Naive B cell (primary cell): ENCODE measurements around the gene PLPP1. TPM values are rescaled to one million over a fixed set of nuclear protein-coding genes. Genes with fewer than 3 reads are reported as not detected.
A peak's percentile ranks its signal among the peaks of the same experiment; 100 is the strongest.

Experiments used
- ATAC-seq, 2 donors: fragments of 150-1000 bp; cut with Tn5 transposase; 2 replicates each; pipeline ENCODE4 v1.10.0; 2021; ENCODE audit warnings: low read depth in 2 of 2, mild to moderate bottlenecking in 2 of 2, moderate library complexity in 2 of 2
- DNase-seq: peaks from one replicate; pipeline ENCODE4 v3.0.0; 2022
- H3K27ac Mint-ChIP-seq, 6 donors: one replicate each; pipeline ENCODE4 v1.8.0; 2020 to 2022; ENCODE audit warnings: mild to moderate bottlenecking in 6 of 6, mixed read lengths in 6 of 6, moderate library complexity in 5 of 6, inconsistent platforms in 2 of 6
- H3K27me3 Mint-ChIP-seq, 3 donors: one replicate each; pipeline ENCODE4 v1.8.0; 2021 to 2022; ENCODE audit warnings: mixed read lengths in 3 of 3, mild to moderate bottlenecking in 1 of 3
- H3K36me3 Mint-ChIP-seq, 2 donors: one replicate each; pipeline ENCODE4 v1.8.0; 2020 to 2022; ENCODE audit warnings: mixed read lengths in 2 of 2, inconsistent platforms in 1 of 2, mild to moderate bottlenecking in 1 of 2
- H3K4me1 Mint-ChIP-seq, 3 donors: one replicate each; pipeline ENCODE4 v1.8.0; 2020 to 2022; ENCODE audit warnings: mixed read lengths in 3 of 3, inconsistent platforms in 1 of 3, mild to moderate bottlenecking in 1 of 3, moderate library complexity in 1 of 3
- H3K4me3 Mint-ChIP-seq, 8 donors: one replicate each; pipeline ENCODE4 v1.8.0; 2020 to 2022; ENCODE audit warnings: mild to moderate bottlenecking in 8 of 8, mixed read lengths in 8 of 8, moderate library complexity in 8 of 8, inconsistent platforms in 2 of 8
- H3K9me3 Mint-ChIP-seq, 7 donors: one replicate each; pipeline ENCODE4 v1.8.0; 2020 to 2022; ENCODE audit warnings: mixed read lengths in 7 of 7, mild to moderate bottlenecking in 5 of 7, inconsistent platforms in 2 of 7, moderate library complexity in 1 of 7
- polyA plus RNA-seq, 6 donors: library from polyadenylated mRNA; unstranded; fragments of 300-500 nt; fragmentation: Illumina TruSeq; gene quantifications; one replicate each; pipeline ENCODE4 v1.2.3, GENCODE V29; 2021; ENCODE audit warnings: low read depth in 6 of 6

The PLPP1 gene
- polyA plus RNA-seq, 6 donors from 2014 or later = 4.6 to 10.4 (median 7.2) TPM

DNA sequence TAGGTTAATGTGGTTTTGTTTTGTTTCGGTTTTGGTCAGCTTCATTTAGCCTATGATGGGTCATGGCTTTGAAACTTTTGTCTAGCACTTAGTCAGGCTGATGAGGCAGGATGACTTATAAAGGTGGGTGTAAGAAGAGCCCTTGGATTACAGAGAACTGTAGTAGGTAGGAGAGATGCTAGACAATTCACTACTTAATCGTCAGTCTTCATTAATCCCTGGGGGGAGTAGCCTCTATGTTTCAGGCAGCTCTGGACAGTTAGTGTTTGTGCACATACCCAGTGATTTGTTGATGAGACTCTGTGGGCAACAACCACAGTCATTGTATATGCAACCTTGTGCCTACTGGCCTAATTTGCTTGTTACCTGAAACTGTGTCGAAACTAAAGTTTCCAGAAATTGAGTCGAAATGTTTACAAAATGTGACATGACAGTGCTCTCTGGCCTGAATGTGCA, 113.7 kb downstream of the PLPP1 start:
- no peak overlapping the region for H3K4me3 Mint-ChIP-seq
- no peaks in the 10 kb centered on the region for H3K4me1 Mint-ChIP-seq
- no peaks in the 10 kb centered on the region for H3K9me3 Mint-ChIP-seq
- no peak for DNase-seq
- no peak for ATAC-seq
- peak overlapping the region in 2 of 6 donors; percentile 9 to 36 for H3K27ac Mint-ChIP-seq
- H3K36me3 Mint-ChIP-seq = peaks cover 27 to 38% of the 10 kb centered on the region in 2 donors
- no peaks in the 10 kb centered on the region for H3K27me3 Mint-ChIP-seq

DNA sequence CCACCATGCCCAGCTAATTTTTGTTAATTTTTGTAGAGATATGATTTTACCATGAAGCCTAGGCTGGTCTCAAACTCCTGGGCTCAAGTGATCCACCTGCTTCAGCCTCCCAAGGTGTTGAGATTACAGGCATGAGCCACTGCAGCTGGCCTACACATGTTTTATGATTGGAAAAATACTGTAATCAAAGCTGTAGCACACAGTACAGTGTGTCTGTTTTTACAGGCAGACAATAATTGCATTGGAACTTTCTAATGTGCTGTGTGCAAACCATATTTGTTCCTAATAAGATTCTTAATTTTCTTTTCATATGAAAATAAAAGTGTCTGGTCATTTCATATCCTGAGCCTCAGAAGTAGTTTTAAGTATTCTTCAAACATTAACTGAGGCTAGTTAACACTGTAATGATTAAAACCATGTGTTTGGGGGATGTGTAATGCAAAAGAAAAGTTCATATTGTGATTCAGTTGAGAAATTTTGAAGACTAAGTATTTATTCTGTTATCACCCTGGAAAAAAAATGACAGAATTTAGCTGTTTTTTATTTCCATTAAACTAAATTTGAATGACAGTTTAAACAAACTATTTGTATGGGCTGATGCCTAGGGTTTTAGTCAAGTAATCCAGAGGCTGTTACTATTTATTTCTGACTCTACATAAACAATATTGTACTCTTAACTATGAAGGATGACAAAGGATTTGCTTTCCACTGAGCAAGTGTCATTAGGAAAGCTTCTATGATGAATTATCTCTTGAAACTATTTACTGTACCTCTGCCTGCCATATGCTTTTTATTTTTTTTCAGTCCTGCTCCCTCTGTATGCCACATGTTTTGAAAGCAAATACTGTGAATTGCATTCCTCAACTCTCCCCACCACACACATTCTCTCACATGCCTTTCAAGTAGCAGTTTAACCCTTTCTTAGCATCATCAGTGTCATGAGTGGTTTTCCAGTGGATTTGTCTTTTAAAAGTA, 115.5 kb downstream of the PLPP1 start:
- no peak for ATAC-seq
- Mint-ChIP-seq H3K27ac (no peak overlapping the region), H3K36me3 (peaks cover 31 to 53% of the 10 kb centered on the region in 2 donors), H3K27me3 (no peaks in the 10 kb centered on the region), H3K4me3 (no peak overlapping the region), H3K9me3 (no peaks in the 10 kb centered on the region), H3K4me1 (no peaks in the 10 kb centered on the region)
- DNase-seq = no peak

DNA sequence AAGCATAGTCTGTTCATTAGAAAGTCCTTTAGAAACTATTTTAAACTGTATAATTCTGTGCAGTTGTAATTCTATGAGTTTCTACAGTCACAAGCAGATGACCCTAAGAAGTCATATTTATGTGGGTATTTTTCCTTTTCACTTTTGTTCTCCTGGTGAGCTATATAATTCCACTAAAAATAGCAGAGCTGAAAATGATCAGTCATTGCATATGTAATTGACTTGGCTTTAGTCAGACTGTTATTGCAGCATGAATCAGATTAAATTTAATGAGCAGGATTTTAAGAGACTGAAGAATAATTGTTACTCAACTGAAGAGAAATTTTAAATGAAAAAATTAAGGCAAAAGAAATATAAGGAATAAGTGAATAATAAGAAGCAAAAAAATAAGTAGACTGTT, 118.5 kb downstream of the PLPP1 start:
- Mint-ChIP-seq H3K4me3 (no peak overlapping the region), H3K4me1 (no peaks in the 10 kb centered on the region), H3K9me3 (no peaks in the 10 kb centered on the region), H3K27me3 (no peaks in the 10 kb centered on the region), H3K27ac (peak overlapping the region in 1 of 6 donors; percentile 59), H3K36me3 (peaks cover 30 to 42% of the 10 kb centered on the region in 2 donors)
- DNase-seq (no peak), ATAC-seq (no peak)

DNA sequence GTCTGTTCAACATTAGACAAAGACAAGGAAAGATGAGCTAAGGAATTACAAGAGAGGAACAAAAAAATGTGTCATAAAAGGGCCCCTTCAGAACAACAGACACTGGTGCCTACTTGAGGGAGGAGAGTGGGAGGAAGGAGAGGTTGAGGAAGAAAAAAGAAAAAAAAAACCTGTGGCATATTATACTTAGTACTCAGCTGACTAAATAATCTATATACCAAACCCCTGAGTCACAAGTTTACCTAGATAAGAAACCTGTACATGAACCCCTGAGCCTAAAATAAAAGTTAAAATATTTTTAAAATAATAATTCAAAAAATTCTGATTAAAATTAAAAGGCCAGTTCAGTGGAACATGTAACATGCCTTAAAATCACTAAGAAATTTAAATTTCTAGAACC, 119.7 kb downstream of the PLPP1 start:
- Mint-ChIP-seq H3K27ac (peak overlapping the region in 1 of 6 donors; percentile 88), H3K27me3 (no peaks in the 10 kb centered on the region), H3K4me1 (no peaks in the 10 kb centered on the region), H3K36me3 (peaks cover 25 to 34% of the 10 kb centered on the region in 2 donors), H3K9me3 (no peaks in the 10 kb centered on the region), H3K4me3 (no peak overlapping the region)
- ATAC-seq (no peak), DNase-seq (no peak)

DNA sequence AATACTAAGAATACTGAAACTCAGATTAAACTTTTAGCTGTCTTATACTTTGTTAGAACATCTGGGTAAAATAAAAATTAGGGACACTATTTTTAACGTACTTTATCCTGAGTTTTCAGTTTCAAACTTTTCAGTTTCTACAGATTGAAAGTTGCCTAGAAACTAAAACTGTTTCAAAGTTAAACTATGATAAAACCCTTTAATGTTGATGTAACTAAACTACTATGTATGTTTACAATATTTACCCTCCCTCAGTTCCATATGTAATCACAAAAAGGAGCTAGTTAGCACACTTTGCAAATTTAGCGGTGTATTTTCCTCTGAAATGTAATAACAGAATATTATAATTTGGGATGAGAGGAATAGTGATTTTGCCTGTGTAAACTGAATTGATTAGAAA, 121.1 kb downstream of the PLPP1 start:
- ATAC-seq = no peak
- Mint-ChIP-seq H3K4me3 (no peak overlapping the region), H3K27ac (no peak overlapping the region), H3K9me3 (no peaks in the 10 kb centered on the region), H3K4me1 (no peaks in the 10 kb centered on the region), H3K27me3 (no peaks in the 10 kb centered on the region), H3K36me3 (peaks cover 25 to 27% of the 10 kb centered on the region in 2 donors)
- DNase-seq = no peak

- H3K4me1 Mint-ChIP-seq = no peaks in the 10 kb centered on the region
- H3K27ac Mint-ChIP-seq = no peak overlapping the region
- no peaks in the 10 kb centered on the region for H3K9me3 Mint-ChIP-seq
- H3K27me3 Mint-ChIP-seq = no peaks in the 10 kb centered on the region
- peaks cover 33 to 36% of the 10 kb centered on the region in 2 donors for H3K36me3 Mint-ChIP-seq
- ATAC-seq = no peak
- H3K4me3 Mint-ChIP-seq = no peak overlapping the region
- no peak for DNase-seq
Measured at GRCh38 chr5:55411876-55412275, 122.9 kb downstream of the PLPP1 start.

DNA sequence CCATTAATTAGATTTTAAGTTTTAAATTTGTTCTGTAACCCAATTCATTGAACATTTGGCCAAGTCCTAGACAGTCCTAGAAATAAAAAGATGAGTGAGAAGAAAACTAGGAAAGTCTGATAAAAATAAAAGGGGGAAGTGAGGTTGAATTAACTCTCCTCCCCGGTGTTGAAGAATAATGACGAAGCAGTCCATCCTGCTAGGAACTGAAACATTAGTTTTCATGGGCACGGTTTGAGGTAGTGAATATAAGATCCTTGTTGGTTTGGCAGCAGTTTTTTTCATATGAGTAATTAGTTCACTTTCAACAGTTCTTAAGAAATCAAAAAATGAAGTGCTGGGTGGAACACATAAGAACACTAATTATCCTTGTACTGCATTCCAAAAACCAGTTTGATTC, 123.9 kb downstream of the PLPP1 start:
- H3K36me3 Mint-ChIP-seq = peaks cover 29 to 30% of the 10 kb centered on the region in 2 donors
- no peak for DNase-seq
- H3K27ac Mint-ChIP-seq = peak overlapping the region in 1 of 6 donors; percentile 58
- H3K4me1 Mint-ChIP-seq = no peaks in the 10 kb centered on the region
- H3K4me3 Mint-ChIP-seq = no peak overlapping the region
- no peaks in the 10 kb centered on the region for H3K27me3 Mint-ChIP-seq
- no peaks in the 10 kb centered on the region for H3K9me3 Mint-ChIP-seq
- ATAC-seq = no peak

- Mint-ChIP-seq H3K27ac (no peak overlapping the region), H3K4me1 (no peaks in the 10 kb centered on the region), H3K36me3 (peaks cover 19 to 25% of the 10 kb centered on the region in 2 donors), H3K27me3 (no peaks in the 10 kb centered on the region), H3K4me3 (no peak overlapping the region), H3K9me3 (no peaks in the 10 kb centered on the region)
- DNase-seq = no peak
- ATAC-seq = no peak
Measured at GRCh38 chr5:55409775-55410174, 125.0 kb downstream of the PLPP1 start.

- Mint-ChIP-seq H3K4me3 (no peak overlapping the region), H3K4me1 (no peaks in the 10 kb centered on the region), H3K27me3 (no peaks in the 10 kb centered on the region), H3K27ac (peak overlapping the region in 2 of 6 donors; percentile 26 to 41), H3K36me3 (peaks cover 17 to 25% of the 10 kb centered on the region in 2 donors), H3K9me3 (no peaks in the 10 kb centered on the region)
- DNase-seq (no peak), ATAC-seq (no peak)
Measured at GRCh38 chr5:55407984-55408383, 126.8 kb downstream of the PLPP1 start.

DNA sequence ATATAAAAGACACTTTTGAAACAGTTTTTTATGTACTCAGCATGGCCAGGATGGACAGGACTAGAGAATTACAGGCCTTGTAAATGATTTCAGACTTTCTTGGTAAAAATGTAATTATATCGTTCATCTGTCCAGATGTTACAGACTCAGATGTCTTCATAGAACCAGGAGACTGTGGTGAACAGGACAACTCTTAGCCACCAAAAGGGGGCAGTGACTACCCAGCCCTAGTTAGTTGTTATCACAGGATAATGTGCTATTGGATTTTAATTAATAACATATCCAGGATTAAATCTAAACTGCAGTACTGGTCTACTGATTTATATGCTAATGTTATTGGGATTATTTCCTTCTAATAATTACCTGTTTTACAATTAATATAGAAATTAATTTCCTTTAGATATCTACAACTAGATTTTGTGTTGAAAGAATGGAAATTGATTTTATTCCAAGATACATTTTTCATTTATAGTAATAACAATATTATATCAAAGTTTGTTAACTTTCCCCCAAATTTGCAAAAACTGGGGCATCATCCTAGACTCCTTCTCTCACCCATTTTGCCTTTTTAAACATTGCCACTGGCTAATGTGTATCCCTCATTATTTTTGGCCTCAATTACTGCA, 127.6 kb downstream of the PLPP1 start:
- Mint-ChIP-seq H3K36me3 (peaks cover 15 to 20% of the 10 kb centered on the region in 2 donors), H3K27me3 (no peaks in the 10 kb centered on the region)

GRCh38 chr5:55406292-55406691, 128.5 kb downstream of the PLPP1 start:
- no peak for ATAC-seq
- no peak for DNase-seq
- Mint-ChIP-seq H3K9me3 (no peaks in the 10 kb centered on the region), H3K27ac (no peak overlapping the region), H3K36me3 (peaks cover 9 to 20% of the 10 kb centered on the region in 2 donors), H3K27me3 (no peaks in the 10 kb centered on the region), H3K4me3 (no peak overlapping the region), H3K4me1 (no peaks in the 10 kb centered on the region)

More for the DNA sequence above, 127.6 kb downstream of the PLPP1 start:
- Mint-ChIP-seq H3K9me3 (no peaks in the 10 kb centered on the region), H3K27ac (peak overlapping the region in 1 of 6 donors; percentile 58), H3K4me3 (no peak overlapping the region), H3K4me1 (no peaks in the 10 kb centered on the region)
- ATAC-seq (no peak), DNase-seq (no peak)

GRCh38 chr5:55402199-55402598, 132.6 kb downstream of the PLPP1 start:
- Mint-ChIP-seq H3K27ac (no peak overlapping the region), H3K4me1 (no peaks in the 10 kb centered on the region), H3K36me3 (peaks cover 10 to 16% of the 10 kb centered on the region in 2 donors), H3K27me3 (no peaks in the 10 kb centered on the region), H3K4me3 (no peak overlapping the region), H3K9me3 (no peaks in the 10 kb centered on the region)
- DNase-seq (no peak), ATAC-seq (no peak)

GRCh38 chr5:55393501-55394175, 141.1 kb downstream of the PLPP1 start:
- H3K27me3 Mint-ChIP-seq = no peaks in the 10 kb centered on the region
- peaks cover 0 to 8% (median 0%) of the 10 kb centered on the region in 3 donors for H3K4me1 Mint-ChIP-seq
- H3K4me3 Mint-ChIP-seq = no peak overlapping the region
- peaks cover 18 to 28% of the 10 kb centered on the region in 2 donors for H3K36me3 Mint-ChIP-seq
- DNase-seq (no peak), ATAC-seq (no peak)
- peaks cover 0 to 13% (median 4%) of the 10 kb centered on the region in 7 donors for H3K9me3 Mint-ChIP-seq
- H3K27ac Mint-ChIP-seq = no peak overlapping the region
